ENCODE results near the gene ERRFI1. TPM values are rescaled to one million over a fixed set of nuclear protein-coding genes. Genes with fewer than 3 reads are reported as not detected.
"Not testable (repeated sequence)": the region's sequence is repeated elsewhere in the genome, so short reads cannot be mapped to it uniquely, and the experiment has no call there.

The ERRFI1 gene, protein sequence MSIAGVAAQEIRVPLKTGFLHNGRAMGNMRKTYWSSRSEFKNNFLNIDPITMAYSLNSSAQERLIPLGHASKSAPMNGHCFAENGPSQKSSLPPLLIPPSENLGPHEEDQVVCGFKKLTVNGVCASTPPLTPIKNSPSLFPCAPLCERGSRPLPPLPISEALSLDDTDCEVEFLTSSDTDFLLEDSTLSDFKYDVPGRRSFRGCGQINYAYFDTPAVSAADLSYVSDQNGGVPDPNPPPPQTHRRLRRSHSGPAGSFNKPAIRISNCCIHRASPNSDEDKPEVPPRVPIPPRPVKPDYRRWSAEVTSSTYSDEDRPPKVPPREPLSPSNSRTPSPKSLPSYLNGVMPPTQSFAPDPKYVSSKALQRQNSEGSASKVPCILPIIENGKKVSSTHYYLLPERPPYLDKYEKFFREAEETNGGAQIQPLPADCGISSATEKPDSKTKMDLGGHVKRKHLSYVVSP
- 197 and 220 TPM in 2 replicates for total RNA-seq (2014; rRNA removed; shearing (Covaris generic))

DNA sequence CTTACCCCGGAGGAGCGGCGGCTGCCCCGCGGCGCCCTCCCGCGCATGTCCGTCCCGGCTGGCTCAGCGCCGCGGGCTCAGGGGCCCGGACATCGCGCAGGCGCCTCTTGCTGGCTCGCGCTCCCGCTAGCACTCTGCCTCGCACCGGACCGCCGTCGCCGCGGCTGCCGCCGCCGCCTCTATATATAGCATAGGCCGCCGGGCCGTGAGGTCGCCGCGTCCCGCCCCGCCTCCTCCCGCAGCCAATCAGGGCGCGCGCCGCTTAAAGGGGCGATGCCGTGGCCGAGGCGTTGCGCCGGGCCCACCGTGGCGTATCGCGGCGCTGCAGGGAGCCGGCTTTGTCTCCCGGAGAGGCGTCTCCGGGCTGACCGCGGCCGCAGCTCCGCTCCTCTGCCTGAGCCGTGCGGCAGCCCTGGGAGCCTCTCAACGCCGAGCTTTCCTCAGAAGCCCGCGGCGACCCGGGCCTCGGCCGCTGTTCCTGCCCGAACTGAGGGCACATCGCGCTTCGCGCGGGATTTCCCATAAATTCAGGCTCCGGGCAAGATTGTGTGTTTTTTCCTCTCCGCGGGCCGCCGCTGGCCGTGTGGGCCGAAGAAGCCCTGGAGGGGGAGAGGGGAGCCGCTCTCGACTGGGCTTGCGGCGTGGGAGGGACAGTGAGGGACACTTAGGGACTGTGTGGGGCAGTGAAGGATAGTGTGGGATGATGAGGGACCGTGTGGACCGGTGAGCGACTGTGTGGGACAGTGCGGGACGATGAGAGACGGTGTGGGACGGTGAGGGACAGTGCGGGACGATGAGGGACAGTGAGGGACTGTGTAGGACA, at the start of gene ERRFI1:
Gene ERRFI1 (minus strand): TSS at position 157 of the 823 bp plus-strand sequence. CDS start 10,690 bp downstream, outside the sequence.
- Histone ChIP-seq H3K9me3 (replicated peaks) (no peaks in the 10 kb centered on the region), H3K4me3 (peak within 1 kb of the TSS; percentile 88), H3K27me3 (no peaks in the 10 kb centered on the region), H3K4me1 (peaks cover 43% of the 10 kb centered on the region), H3K36me3 (peaks cover 38% of the 10 kb centered on the region), H3K27ac (peak within 1 kb of the TSS; percentile 99)
- peak; percentile 96 to 98 for DNase-seq

DNA sequence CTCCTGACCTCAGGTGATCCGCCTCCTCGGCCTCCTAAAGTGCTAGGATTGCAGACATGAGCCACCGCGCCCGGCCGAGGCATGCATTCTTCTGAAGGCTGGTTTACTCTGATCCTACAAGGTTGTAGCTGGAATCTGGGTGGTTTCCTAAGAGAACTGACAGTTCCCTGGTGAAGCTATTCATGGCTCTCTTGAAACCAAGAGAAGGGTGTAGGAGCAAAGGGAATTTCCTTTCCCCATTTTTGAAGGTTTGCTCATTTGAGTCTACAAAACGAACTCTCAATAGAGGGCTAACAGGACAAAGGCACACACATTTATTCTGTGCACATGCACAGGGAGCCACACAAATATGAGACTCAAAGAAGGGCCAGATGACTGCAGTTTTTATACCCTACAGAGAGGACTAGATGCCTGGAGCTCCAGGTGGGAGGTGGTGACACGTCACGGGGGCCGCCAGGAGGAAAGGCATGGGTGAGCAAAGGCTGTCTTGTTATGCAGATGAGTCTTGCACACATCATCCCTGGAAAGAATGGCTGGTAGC, 49.5 kb upstream of the ERRFI1 start:
- Histone ChIP-seq H3K4me1 (peaks cover 58% of the 10 kb centered on the region), H3K9me3 (replicated peaks) (no peaks in the 10 kb centered on the region), H3K27me3 (no peaks in the 10 kb centered on the region), H3K36me3 (no peaks in the 10 kb centered on the region), H3K4me3 (no peak overlapping the region), H3K27ac (peak overlapping the region; percentile 95)
- no peak for DNase-seq

DNA sequence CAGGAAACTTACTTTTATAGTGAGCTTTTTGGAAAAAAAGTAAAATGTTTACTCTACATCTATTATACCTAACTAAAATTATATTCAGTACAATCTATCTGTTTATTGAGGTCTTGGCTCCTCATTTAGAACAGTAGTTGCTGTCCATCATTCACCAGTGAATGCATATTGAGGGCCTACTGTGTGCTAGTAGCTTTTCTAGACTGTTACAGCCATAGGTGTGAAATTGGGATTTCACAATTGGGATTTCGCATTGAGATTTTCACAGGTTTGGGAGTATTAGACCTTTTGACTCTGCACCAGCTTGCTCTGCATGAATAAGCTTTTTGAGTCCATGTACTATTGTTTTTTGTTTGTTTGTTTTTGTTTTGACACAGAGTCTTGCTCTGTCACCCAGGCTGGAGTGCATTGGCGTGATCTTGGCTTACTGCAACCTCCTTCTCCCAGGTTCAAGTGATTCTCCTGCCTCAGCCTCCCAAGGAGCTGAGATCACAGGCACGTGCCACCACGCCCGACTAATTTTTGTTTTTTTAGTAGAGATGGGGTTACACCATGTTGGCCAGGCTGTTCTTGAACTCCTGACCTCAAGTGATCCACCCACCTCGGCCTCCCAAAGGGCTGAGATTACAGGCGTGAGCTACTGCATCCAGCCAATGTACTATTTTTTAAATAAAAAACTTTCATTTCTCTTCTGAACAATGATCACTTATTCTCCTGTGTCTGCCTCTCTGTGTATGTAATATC, 47.2 kb upstream of the ERRFI1 start:
- no peak overlapping the region for H3K4me3 ChIP-seq
- no peaks in the 10 kb centered on the region for H3K36me3 ChIP-seq
- peak; percentile 44 to 71 for DNase-seq
- peaks cover 51% of the 10 kb centered on the region for H3K4me1 ChIP-seq
- peak overlapping the region; percentile 93 for H3K27ac ChIP-seq
- H3K27me3 ChIP-seq = no peaks in the 10 kb centered on the region
- H3K9me3 ChIP-seq (replicated peaks) = 0 out of 2 replicates have a peak, but pooled peaks cover 3% of the 10 kb centered on the region

DNA sequence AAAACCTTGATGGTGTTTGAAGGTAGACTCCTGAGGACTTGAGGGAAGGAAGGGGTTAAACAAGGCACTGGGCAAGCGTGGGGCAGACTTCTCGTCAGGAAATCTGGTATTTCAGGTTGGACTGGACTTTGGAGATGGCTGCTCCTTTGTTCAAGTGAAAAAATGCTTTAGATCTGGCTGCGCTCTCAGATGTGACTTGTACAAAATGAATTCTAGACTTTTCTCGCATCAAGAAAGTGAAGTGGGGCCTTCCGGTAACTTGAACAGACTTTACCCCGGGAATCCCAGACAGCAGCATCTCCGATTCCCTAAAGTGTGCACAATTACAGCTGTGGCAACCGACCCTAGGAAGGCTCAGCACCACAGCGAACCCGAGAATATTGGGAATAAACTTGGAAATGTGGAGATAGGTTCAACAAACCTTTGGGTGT, 44.3 kb upstream of the ERRFI1 start:
- no peaks in the 10 kb centered on the region for H3K36me3 ChIP-seq
- peak overlapping the region; percentile 35 for H3K4me3 ChIP-seq
- 0 out of 2 replicates have a peak, but pooled peaks cover 3% of the 10 kb centered on the region for H3K9me3 ChIP-seq (replicated peaks)
- H3K27me3 ChIP-seq = no peaks in the 10 kb centered on the region
- peak overlapping the region; percentile 93 for H3K27ac ChIP-seq
- H3K4me1 ChIP-seq = peaks cover 27% of the 10 kb centered on the region
- peak; percentile 79 to 90 for DNase-seq

DNA sequence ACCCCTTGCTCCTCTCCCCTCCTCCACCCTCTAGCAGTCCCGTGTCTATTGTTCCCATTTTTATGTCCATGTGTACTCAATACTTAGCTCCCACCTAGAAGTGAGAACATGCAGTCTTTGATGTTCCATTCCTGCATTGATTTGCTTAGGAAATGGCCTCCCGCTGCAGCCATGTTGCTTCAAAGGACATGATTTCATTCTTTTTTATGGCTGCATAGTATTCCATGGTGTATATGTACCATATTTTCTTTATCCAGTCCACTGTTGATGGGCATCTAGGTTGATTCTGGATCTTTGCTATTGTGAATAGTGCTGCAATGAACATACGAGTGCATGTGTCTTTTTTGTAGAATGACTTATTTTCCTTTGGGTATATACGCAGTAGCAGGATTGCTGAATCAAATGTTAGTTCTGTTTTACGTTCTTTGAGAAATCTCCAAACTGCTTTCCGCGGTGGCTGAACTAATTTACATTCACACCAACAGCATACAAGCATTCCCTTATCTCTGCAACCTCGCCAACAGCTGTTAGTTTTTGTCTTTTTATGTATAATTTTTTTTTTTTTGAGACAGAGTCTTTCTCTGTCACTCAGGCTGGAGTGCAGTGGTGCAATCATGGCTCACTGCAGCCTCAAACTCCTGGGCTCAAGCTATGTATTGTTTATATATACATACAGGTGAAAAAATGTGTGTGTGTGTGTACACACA, 43.7 kb upstream of the ERRFI1 start:
- peaks cover 25% of the 10 kb centered on the region for H3K4me1 ChIP-seq
- peak; percentile 69 to 82 for DNase-seq
- H3K9me3 ChIP-seq (replicated peaks); H3K36me3 ChIP-seq; H3K27me3 ChIP-seq: not testable (repeated sequence)
- H3K4me3 ChIP-seq = peak overlapping the region; percentile 35
- H3K27ac ChIP-seq = peak overlapping the region; percentile 93

DNA sequence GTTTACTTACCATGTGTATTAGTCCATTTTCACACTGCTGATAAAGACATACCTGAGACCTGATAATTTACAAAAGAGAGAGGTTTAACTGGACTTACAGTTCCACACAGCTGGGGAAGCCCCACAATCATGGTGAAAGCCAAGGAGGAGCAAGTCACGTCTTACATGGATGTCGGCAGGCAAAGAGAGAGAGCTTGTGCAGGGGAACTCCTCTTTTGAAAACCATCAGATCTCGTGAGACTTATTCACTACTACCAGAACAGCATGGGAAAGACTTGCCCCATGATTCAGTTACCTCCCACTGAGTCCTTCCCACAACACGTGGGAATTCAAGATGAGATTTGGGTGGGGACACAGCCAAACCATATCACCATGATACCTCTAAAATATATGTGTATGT, 39.3 kb upstream of the ERRFI1 start:
- no peak overlapping the region for H3K27ac ChIP-seq
- no peaks in the 10 kb centered on the region for H3K36me3 ChIP-seq
- H3K9me3 ChIP-seq (replicated peaks) = 0 out of 2 replicates have a peak, but pooled peaks cover 3% of the 10 kb centered on the region
- peaks cover 18% of the 10 kb centered on the region for H3K4me1 ChIP-seq
- no peaks in the 10 kb centered on the region for H3K27me3 ChIP-seq
- H3K4me3 ChIP-seq = no peak overlapping the region
- DNase-seq = no peak

DNA sequence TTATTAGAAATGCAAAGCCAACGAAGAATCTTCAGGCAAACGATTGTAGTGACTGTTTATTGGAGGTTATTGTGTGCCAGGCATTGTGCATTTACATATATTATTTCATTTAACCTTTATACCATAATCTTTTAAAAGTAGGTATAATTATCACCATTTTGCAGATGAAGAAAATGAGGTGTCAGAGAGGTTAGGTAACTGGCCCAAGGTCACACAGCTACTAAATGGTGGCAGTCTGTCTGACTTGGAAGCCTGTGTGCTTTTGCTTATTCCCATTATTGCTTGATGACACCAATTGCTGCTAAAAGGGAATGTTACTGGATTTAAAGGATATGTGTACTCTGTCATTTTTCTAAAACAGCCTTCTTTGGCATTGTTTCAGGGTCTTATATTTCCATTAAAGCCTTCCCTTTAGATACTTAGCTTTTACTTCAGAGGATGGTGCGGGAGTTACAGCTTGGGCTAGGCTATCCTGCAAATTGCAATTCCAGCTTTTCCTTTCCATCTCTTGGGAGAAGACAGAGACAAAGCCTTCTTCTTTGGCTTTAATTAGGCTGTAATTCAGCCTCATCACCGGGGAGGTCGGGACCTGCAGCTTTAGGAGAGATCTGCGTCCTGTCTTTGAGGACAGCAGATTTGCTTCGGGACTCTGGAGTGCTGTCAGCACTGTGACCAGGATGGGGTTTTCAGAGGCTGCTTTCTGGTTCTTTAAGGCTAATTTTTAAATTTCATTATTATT, 37.4 kb upstream of the ERRFI1 start:
- H3K4me1 ChIP-seq = peaks cover 16% of the 10 kb centered on the region
- peak; percentile 42 to 53 for DNase-seq
- H3K36me3 ChIP-seq = no peaks in the 10 kb centered on the region
- H3K4me3 ChIP-seq = no peak overlapping the region
- H3K27me3 ChIP-seq = no peaks in the 10 kb centered on the region
- H3K9me3 ChIP-seq (replicated peaks) = no peaks in the 10 kb centered on the region
- no peak overlapping the region for H3K27ac ChIP-seq

DNA sequence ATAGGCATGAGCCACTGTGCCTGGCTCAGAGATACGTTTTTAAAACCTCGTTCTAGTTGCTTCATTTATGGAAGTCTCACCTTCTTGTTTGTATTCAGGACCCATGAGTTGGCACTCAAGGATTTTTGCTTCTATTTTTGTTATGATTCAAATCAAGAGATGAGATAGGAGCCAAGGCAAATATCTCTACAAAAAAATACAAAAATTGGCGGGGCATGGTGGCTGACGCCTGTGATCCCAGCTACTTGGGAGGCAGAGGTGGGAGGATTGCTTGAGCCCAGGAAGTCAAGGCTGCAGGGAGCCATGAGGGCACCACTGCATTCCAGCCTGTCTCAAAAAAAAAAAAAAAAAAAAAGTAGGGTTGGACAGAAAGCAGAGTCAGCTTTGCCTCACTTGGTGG, 36.8 kb upstream of the ERRFI1 start:
- peaks cover 16% of the 10 kb centered on the region for H3K4me1 ChIP-seq
- no peak overlapping the region for H3K27ac ChIP-seq
- no peaks in the 10 kb centered on the region for H3K9me3 ChIP-seq (replicated peaks)
- no peak overlapping the region for H3K4me3 ChIP-seq
- no peaks in the 10 kb centered on the region for H3K36me3 ChIP-seq
- DNase-seq = no peak
- no peaks in the 10 kb centered on the region for H3K27me3 ChIP-seq

DNA sequence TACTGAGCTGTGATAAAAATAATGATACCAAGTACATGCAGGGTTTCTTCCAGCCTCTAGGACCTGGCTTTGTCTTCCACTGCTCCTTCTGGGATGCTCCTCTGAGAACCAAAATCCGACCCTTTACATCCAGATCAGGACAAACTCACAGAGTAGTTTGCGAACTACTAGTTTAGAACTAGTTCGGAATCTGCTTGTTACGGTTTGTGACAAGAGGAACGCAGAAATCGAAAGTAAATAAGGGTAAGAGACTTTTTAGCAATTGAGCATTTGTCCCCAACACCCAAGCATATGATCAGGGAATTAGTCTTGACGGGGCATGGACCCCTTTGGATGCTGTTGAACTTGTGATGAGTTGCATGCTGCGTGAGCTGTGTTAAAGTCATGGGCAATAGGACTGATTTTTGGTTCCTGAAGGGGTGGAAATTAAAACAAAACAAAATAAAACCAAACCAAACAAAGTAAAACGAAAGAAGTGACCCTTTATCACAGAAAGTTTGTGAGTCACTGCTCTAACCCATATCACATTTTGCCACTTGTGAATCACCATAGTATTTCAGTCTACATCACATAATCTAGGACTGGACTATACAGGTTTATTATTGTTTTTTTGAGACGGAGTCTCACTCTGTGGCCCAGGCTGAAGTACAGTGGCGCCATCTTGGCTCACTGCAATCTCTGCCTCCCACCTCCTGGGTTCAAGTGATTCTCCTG, 35.7 kb upstream of the ERRFI1 start:
- peaks cover 16% of the 10 kb centered on the region for H3K4me1 ChIP-seq
- peak overlapping the region; percentile 45 for H3K27ac ChIP-seq
- H3K4me3 ChIP-seq = no peak overlapping the region
- H3K36me3 ChIP-seq = no peaks in the 10 kb centered on the region
- H3K9me3 ChIP-seq (replicated peaks) = no peaks in the 10 kb centered on the region
- DNase-seq = no peak
- H3K27me3 ChIP-seq = no peaks in the 10 kb centered on the region

DNA sequence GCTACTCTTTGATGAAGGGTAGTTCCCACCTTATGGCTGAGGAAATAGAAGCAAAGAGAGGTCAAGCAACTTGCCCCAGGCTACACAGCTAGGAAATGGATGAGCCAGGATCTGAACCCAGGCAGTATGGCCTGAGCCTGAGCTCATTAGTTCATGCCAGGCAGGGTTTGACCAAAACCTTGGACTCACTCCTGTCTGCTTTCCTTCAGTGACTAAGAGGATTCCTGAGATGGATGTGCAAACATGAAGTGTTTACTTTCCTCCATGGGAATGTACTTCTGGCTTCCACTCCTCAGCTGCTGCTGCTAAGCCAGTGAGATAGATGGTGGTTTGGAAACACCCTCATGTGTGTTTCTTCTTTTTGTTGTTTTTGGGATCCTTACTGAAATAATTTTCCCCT, 35.1 kb upstream of the ERRFI1 start:
- Histone ChIP-seq H3K4me3 (no peak overlapping the region), H3K27ac (peak overlapping the region; percentile 45; the same call in 1 of the 2 replicates)
- peak; percentile 35 to 59 for DNase-seq

DNA sequence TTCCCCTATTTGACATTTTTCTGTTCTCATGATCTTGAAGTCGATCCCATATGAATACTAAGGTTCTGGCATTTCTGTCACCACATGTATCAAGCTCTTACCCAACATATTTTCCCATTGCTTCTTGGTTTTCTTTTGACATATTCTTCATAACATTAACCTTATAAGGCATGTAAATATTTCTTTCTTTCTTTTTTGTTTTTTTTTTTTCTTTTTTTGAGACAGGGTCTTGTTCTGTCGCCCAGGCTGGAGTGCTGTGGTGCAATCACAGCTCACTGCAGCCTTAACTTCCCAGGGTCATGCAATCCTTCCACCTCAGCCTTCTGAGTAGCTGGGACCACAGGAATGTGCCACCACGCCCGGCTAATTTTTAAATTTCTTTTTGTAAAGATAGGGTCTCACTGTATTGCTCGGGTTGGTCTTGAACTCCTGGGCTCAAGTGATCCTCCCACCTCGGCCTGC, 33.1 kb upstream of the ERRFI1 start:
- Histone ChIP-seq H3K27me3 (no peaks in the 10 kb centered on the region), H3K4me1 (peaks cover 18% of the 10 kb centered on the region), H3K9me3 (replicated peaks) (no peaks in the 10 kb centered on the region), H3K4me3 (no peak overlapping the region), H3K27ac (no peak overlapping the region), H3K36me3 (no peaks in the 10 kb centered on the region)
- DNase-seq = no peak

More for the DNA sequence above, 35.1 kb upstream of the ERRFI1 start:
- peaks cover 16% of the 10 kb centered on the region for H3K4me1 ChIP-seq
- H3K9me3 ChIP-seq (replicated peaks) = no peaks in the 10 kb centered on the region
- no peaks in the 10 kb centered on the region for H3K36me3 ChIP-seq
- H3K27me3 ChIP-seq = no peaks in the 10 kb centered on the region

DNA sequence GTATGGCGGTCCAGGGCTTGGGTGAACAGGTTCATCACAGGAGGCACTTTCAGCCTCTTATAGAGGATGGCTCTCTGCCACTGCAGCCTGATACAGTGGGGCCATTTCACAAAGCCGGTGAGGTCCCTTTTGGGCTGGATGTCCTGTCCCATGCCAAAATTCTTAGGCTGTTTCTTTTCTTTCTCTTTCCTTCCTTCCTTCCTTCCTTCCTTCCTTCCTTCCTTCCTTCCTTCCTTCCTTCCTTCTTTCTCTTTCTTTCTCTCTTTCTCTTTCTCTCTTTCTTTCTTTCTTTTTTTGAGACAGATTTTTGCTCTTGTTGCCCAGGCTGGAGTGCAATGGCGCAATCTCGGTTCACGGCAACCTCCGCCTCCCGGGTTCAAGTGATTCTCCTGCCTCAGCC, 31.7 kb upstream of the ERRFI1 start:
- peaks cover 15% of the 10 kb centered on the region for H3K4me1 ChIP-seq
- DNase-seq; H3K9me3 ChIP-seq (replicated peaks); H3K27ac ChIP-seq; H3K4me3 ChIP-seq; H3K27me3 ChIP-seq; H3K36me3 ChIP-seq: not testable (repeated sequence)
